OCI-LY3 (cell line): ENCODE data around the gene SLC22A5.
"Not testable (repeated sequence)": the region's sequence is repeated elsewhere in the genome, so short reads cannot be mapped to it uniquely, and the experiment has no call there.

ENCODE experiments used
- H2AFZ ChIP-seq: fragments of 200-600, 300-600 bp; shearing (Covaris generic); 2 replicates; pipeline ENCODE4 v1.6.0; 2014; ENCODE audit warnings: antibody characterized with exemption, low read depth, low read length
- H3K27ac ChIP-seq: fragments of 200-600, 300-600 bp; sonication (generic); 2 replicates; pipeline ENCODE4 v1.5.1; 2014; ENCODE audit warnings: mild to moderate bottlenecking, low read length, moderate library complexity, mixed read lengths
- H3K27me3 ChIP-seq: fragments of 200-600, 300-600 bp; sonication (generic); 2 replicates; pipeline ENCODE4 v1.6.1; 2014; ENCODE audit warnings: low read depth, low read length, mixed read lengths
- H3K36me3 ChIP-seq: fragments of 200-600, 300-600 bp; sonication (generic); replicated peaks from 2 replicates; pipeline ENCODE3; 2014; ENCODE audit warnings: low read depth, low read length, mixed read lengths
- H3K4me1 ChIP-seq: fragments of 300-600, 200-600 bp; sonication (generic); 2 replicates; pipeline ENCODE4 v1.6.1; 2014; ENCODE audit warnings: low read length, mixed read lengths
- H3K4me2 ChIP-seq: fragments of 200-600, 300-600 bp; sonication (generic); 2 replicates; pipeline ENCODE4 v1.6.1; 2014; ENCODE audit warnings: low read length, mixed read lengths
- H3K4me3 ChIP-seq: fragments of 300-600, 200-600 bp; sonication (generic); 2 replicates; pipeline ENCODE4 v1.5.1; 2014; ENCODE audit warnings: antibody characterized with exemption, mild to moderate bottlenecking, low read length, moderate library complexity
- H3K79me2 ChIP-seq: fragments of 300-600, 200-600 bp; shearing (Covaris generic); 2 replicates; pipeline ENCODE4 v1.6.1; 2014; ENCODE audit warnings: mild to moderate bottlenecking, low read length, mixed read lengths
- H3K9ac ChIP-seq: fragments of 300-600, 200-600 bp; shearing (Covaris generic); 2 replicates; pipeline ENCODE4 v1.6.0; 2014; ENCODE audit warnings: mild to moderate bottlenecking, low read length, moderate library complexity
- H3K9me3 ChIP-seq: fragments of 200-600, 300-600 bp; shearing (Covaris generic); 2 replicates; pipeline ENCODE4 v1.6.1; 2014; ENCODE audit warnings: low read length, mixed read lengths; ENCODE audit not compliant: insufficient read depth
- H4K20me1 ChIP-seq: fragments of 200-600, 300-600 bp; sonication (generic); 2 replicates; pipeline ENCODE4 v1.6.1; 2016; ENCODE audit warnings: low read length, mixed read lengths; ENCODE audit not compliant: insufficient read depth
- CTCF ChIP-seq: fragments of 200-600, 300-600 bp; sonication (generic); IDR thresholded peaks from 2 replicates; pipeline ENCODE4 v1.5.1; 2014; ENCODE audit warnings: antibody characterized with exemption, low read length, low read depth
- EZH2phosphoT487 ChIP-seq: fragments of 200-600 bp; shearing (Covaris generic); IDR thresholded peaks from 2 replicates; pipeline ENCODE4 v1.6.1; 2018; ENCODE audit warnings: antibody characterized with exemption, mixed run types, low read depth

SLC22A5 gene

GRCh38 chr5:132396589-132397031 is 27.1 kb downstream of the SLC22A5 start:
- Histone ChIP-seq H3K79me2 (no peaks in the 10 kb centered on the region), H3K4me1 (no peaks in the 10 kb centered on the region), H3K4me2 (no peak overlapping the region), H3K4me3 (no peak overlapping the region), H4K20me1 (no peaks in the 10 kb centered on the region), H3K9me3 (no peaks in the 10 kb centered on the region), H3K27me3 (no peaks in the 10 kb centered on the region), H3K27ac (no peak overlapping the region), H3K9ac (no peak overlapping the region), H2AFZ (no peak overlapping the region), H3K36me3 (no peaks in the 10 kb centered on the region)
- TF ChIP-seq CTCF: no peak
- no peak for TF ChIP-seq EZH2phosphoT487

GRCh38 chr5:132397224-132397623 is 27.7 kb downstream of the SLC22A5 start:
- no peak overlapping the region for H2AFZ ChIP-seq
- no peak overlapping the region for H3K4me3 ChIP-seq
- H3K9ac ChIP-seq: no peak overlapping the region
- H3K36me3 ChIP-seq: no peaks in the 10 kb centered on the region
- no peaks in the 10 kb centered on the region for H3K4me1 ChIP-seq
- H3K79me2 ChIP-seq: no peaks in the 10 kb centered on the region
- H3K9me3 ChIP-seq: no peaks in the 10 kb centered on the region
- no peaks in the 10 kb centered on the region for H3K27me3 ChIP-seq
- TF ChIP-seq CTCF (no peak), EZH2phosphoT487 (no peak)
- H4K20me1 ChIP-seq: no peaks in the 10 kb centered on the region
- H3K27ac ChIP-seq: no peak overlapping the region
- H3K4me2 ChIP-seq: no peak overlapping the region

- H3K27ac ChIP-seq, H3K79me2 ChIP-seq, H3K9ac ChIP-seq, H3K4me3 ChIP-seq, H3K4me2 ChIP-seq, H3K36me3 ChIP-seq, H2AFZ ChIP-seq, H3K9me3 ChIP-seq, H3K27me3 ChIP-seq, H3K4me1 ChIP-seq, H4K20me1 ChIP-seq: not testable (repeated sequence)
These were observed 28.6 kb downstream of the SLC22A5 start for GRCh38 chr5:132397936-132398675.

- H3K36me3 ChIP-seq, H3K27me3 ChIP-seq, H4K20me1 ChIP-seq, H3K9ac ChIP-seq, H3K79me2 ChIP-seq, H3K4me3 ChIP-seq, H3K4me2 ChIP-seq, H3K4me1 ChIP-seq, H2AFZ ChIP-seq, H3K9me3 ChIP-seq, H3K27ac ChIP-seq: not testable (repeated sequence)
These were observed 34.5 kb downstream of the SLC22A5 start for GRCh38 chr5:132404041-132404440.

GRCh38 chr5:132405646-132406045 is 36.1 kb downstream of the SLC22A5 start:
- H3K79me2 ChIP-seq: peaks cover 3% of the 10 kb centered on the region; the same call in 1 of the 2 replicates
- H4K20me1 ChIP-seq: no peaks in the 10 kb centered on the region
- peaks cover 8% of the 10 kb centered on the region; the same call in 1 of the 2 replicates for H3K27me3 ChIP-seq
- H3K4me1 ChIP-seq: peaks cover 8% of the 10 kb centered on the region
- TF ChIP-seq EZH2phosphoT487 (no peak), CTCF (no peak)
- H3K4me3 ChIP-seq: no peak overlapping the region
- no peaks in the 10 kb centered on the region for H3K9me3 ChIP-seq
- H3K27ac ChIP-seq: no peak overlapping the region
- H3K36me3 ChIP-seq: no peaks in the 10 kb centered on the region
- H3K9ac ChIP-seq: no peak overlapping the region
- no peak overlapping the region for H3K4me2 ChIP-seq
- no peak overlapping the region for H2AFZ ChIP-seq
